Nephron progenitor cell (in vitro differentiated cells): ENCODE data around the gene MAML2.

Experiments used
- DNase-seq: peaks from one replicate; pipeline ENCODE4 v3.0.0; 2021
- H3K27ac Mint-ChIP-seq: 2 replicates; pipeline ENCODE4 v1.8.0; 2021; ENCODE audit warnings: mild to moderate bottlenecking, moderate library complexity, mixed read lengths
- H3K27me3 Mint-ChIP-seq: 2 replicates; pipeline ENCODE4 v1.8.0; 2021; ENCODE audit warnings: mild to moderate bottlenecking, low read depth, mixed read lengths; ENCODE audit not compliant: poor library complexity
- H3K36me3 Mint-ChIP-seq: 2 replicates; pipeline ENCODE4 v1.8.0; 2021; ENCODE audit warnings: low read depth, mixed read lengths
- H3K4me1 Mint-ChIP-seq: 2 replicates; pipeline ENCODE4 v1.8.0; 2021; ENCODE audit warnings: mixed read lengths
- H3K4me3 Mint-ChIP-seq: 2 replicates; pipeline ENCODE4 v1.8.0; 2021; ENCODE audit warnings: mild to moderate bottlenecking, moderate library complexity, mixed read lengths
- H3K9me3 Mint-ChIP-seq: 2 replicates; pipeline ENCODE4 v1.8.0; 2021; ENCODE audit warnings: mild to moderate bottlenecking, moderate library complexity, mixed read lengths
- TF ChIP-seq, protein P1 (sequence below): fragments of 200-600 bp; sonication (generic); IDR thresholded peaks from 2 replicates; pipeline ENCODE4 v1.5.0; 2021; ENCODE audit warnings: antibody characterized with exemption

Gene MAML2

DNA sequence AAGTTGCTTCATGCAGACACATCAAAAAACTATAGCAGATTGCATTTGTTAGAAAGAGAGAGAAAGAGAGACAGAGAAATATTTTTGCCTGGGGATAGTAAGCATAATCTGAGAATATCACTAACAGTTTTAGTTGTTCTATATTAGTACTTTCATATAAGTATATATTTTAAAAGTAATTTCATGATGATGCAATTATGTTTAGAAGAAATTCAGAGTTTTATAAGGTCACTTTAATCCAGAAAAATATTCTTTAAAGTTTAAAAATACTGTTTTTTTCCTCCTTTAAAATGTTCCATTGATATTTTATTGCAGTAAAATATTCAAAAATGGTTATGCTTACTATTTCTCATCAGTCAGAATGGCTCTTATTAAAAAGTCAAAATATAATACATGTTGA, 332.3 kb downstream of the MAML2 start:
- TF ChIP-seq, protein P1, sequence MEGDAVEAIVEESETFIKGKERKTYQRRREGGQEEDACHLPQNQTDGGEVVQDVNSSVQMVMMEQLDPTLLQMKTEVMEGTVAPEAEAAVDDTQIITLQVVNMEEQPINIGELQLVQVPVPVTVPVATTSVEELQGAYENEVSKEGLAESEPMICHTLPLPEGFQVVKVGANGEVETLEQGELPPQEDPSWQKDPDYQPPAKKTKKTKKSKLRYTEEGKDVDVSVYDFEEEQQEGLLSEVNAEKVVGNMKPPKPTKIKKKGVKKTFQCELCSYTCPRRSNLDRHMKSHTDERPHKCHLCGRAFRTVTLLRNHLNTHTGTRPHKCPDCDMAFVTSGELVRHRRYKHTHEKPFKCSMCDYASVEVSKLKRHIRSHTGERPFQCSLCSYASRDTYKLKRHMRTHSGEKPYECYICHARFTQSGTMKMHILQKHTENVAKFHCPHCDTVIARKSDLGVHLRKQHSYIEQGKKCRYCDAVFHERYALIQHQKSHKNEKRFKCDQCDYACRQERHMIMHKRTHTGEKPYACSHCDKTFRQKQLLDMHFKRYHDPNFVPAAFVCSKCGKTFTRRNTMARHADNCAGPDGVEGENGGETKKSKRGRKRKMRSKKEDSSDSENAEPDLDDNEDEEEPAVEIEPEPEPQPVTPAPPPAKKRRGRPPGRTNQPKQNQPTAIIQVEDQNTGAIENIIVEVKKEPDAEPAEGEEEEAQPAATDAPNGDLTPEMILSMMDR, result no peak
- Mint-ChIP-seq H3K36me3 (peaks cover 7% of the 10 kb centered on the region), H3K9me3 (peaks cover 6% of the 10 kb centered on the region), H3K27ac (no peak overlapping the region), H3K27me3 (peaks cover 2% of the 10 kb centered on the region), H3K4me3 (no peak overlapping the region), H3K4me1 (peaks cover 18% of the 10 kb centered on the region)
- DNase-seq, result no peak

GRCh38 chr11:96008161-96008720, 334.8 kb downstream of the MAML2 start:
- TF ChIP-seq, protein P1, result no peak
- H3K4me1 Mint-ChIP-seq, result peaks cover 18% of the 10 kb centered on the region
- peaks cover 24% of the 10 kb centered on the region for H3K36me3 Mint-ChIP-seq
- H3K9me3 Mint-ChIP-seq, result peaks cover 18% of the 10 kb centered on the region
- H3K27me3 Mint-ChIP-seq, result no peaks in the 10 kb centered on the region
- no peak overlapping the region for H3K27ac Mint-ChIP-seq
- no peak for DNase-seq
- no peak overlapping the region for H3K4me3 Mint-ChIP-seq

DNA sequence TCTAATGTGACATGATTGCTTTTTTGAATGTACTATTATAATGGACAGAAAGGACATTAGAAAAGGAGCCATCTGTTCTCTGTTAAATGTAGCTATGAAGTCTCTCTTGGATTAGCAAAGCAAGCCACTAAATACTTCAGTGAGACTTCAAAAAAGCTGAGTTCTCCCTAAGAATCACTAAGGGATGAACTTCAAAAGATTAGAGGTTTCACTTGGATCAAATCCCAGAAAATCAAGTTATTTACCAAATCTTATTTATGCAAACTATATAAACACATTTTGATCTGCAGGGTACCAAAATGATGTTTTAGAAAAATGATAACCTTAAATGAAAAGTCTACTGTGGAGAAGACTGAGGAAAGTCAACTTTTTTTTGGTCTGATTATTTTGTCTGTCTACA, 337.0 kb downstream of the MAML2 start:
- no peak overlapping the region for H3K4me3 Mint-ChIP-seq
- H3K4me1 Mint-ChIP-seq, result peaks cover 19% of the 10 kb centered on the region
- H3K27ac Mint-ChIP-seq, result no peak overlapping the region
- H3K36me3 Mint-ChIP-seq, result peaks cover 33% of the 10 kb centered on the region
- TF ChIP-seq, protein P1, result no peak
- peaks cover 24% of the 10 kb centered on the region for H3K9me3 Mint-ChIP-seq
- no peaks in the 10 kb centered on the region for H3K27me3 Mint-ChIP-seq
- no peak for DNase-seq

- no peak overlapping the region for H3K4me3 Mint-ChIP-seq
- H3K27ac Mint-ChIP-seq, result no peak overlapping the region
- H3K36me3 Mint-ChIP-seq, result peaks cover 33% of the 10 kb centered on the region
- TF ChIP-seq, protein P1, result no peak
- H3K9me3 Mint-ChIP-seq, result peaks cover 24% of the 10 kb centered on the region
- no peaks in the 10 kb centered on the region for H3K27me3 Mint-ChIP-seq
- no peak for DNase-seq
- peaks cover 24% of the 10 kb centered on the region for H3K4me1 Mint-ChIP-seq
These were observed 338.1 kb downstream of the MAML2 start for GRCh38 chr11:96004862-96005261.

GRCh38 chr11:96002754-96003290, 340.2 kb downstream of the MAML2 start:
- DNase-seq, result no peak
- TF ChIP-seq, protein P1, result no peak
- Mint-ChIP-seq H3K9me3 (peaks cover 24% of the 10 kb centered on the region), H3K36me3 (peaks cover 33% of the 10 kb centered on the region), H3K27ac (no peak overlapping the region), H3K4me3 (no peak overlapping the region), H3K4me1 (peaks cover 26% of the 10 kb centered on the region), H3K27me3 (no peaks in the 10 kb centered on the region)

GRCh38 chr11:96002339-96002738, 340.7 kb downstream of the MAML2 start:
- no peak for DNase-seq
- Mint-ChIP-seq H3K9me3 (peaks cover 24% of the 10 kb centered on the region), H3K27ac (no peak overlapping the region), H3K4me1 (peaks cover 26% of the 10 kb centered on the region), H3K27me3 (no peaks in the 10 kb centered on the region), H3K36me3 (peaks cover 33% of the 10 kb centered on the region), H3K4me3 (no peak overlapping the region)
- TF ChIP-seq, protein P1, result no peak
